DMS53 treated with DMSO at 0.1 percent for 48 hours (cell line): ENCODE data around the gene PLPPR3.

Experiments
- DNase-seq: peaks from one replicate; lab custom pipeline; 2025; ENCODE audit not compliant: unreplicated experiment; lab: John Stamatoyannopoulos, UW

PLPPR3 gene

GRCh38 chr19:797528-798414 lies 24.0 kb downstream of the PLPPR3 start:
- peak; percentile 55 for DNase-seq

- peak; percentile 96 for DNase-seq
Measured at GRCh38 chr19:796692-797527, 24.8 kb downstream of the PLPPR3 start, which contains the start of gene PTBP1. Gene PTBP1, plus strand, starts transcription at chr19:797452. Its CDS starts 46 bp downstream, at chr19:797498.

GRCh38 chr19:795691-796581 lies 25.8 kb downstream of the PLPPR3 start:
- no peak for DNase-seq

GRCh38 chr19:795073-795611 lies 26.6 kb downstream of the PLPPR3 start:
- no peak for DNase-seq

GRCh38 chr19:793806-794205 lies 27.9 kb downstream of the PLPPR3 start:
- no peak for DNase-seq

GRCh38 chr19:792306-792885 lies 29.4 kb downstream of the PLPPR3 start:
- no peak for DNase-seq

- no peak for DNase-seq
Measured at GRCh38 chr19:791567-792305, 30.0 kb downstream of the PLPPR3 start.

- DNase-seq = no peak
Measured at GRCh38 chr19:791007-791566, 30.7 kb downstream of the PLPPR3 start.

GRCh38 chr19:789701-790060 lies 32.1 kb downstream of the PLPPR3 start:
- DNase-seq = no peak

- no peak for DNase-seq
Measured at GRCh38 chr19:788983-789700, 32.6 kb downstream of the PLPPR3 start.

GRCh38 chr19:788686-788982 lies 33.1 kb downstream of the PLPPR3 start:
- no peak for DNase-seq

- DNase-seq = no peak
Measured at GRCh38 chr19:787536-787935, 34.2 kb downstream of the PLPPR3 start.

- no peak for DNase-seq
Measured at GRCh38 chr19:784541-784940, 37.2 kb downstream of the PLPPR3 start.

- no peak for DNase-seq
Measured at GRCh38 chr19:782878-783668, 38.7 kb downstream of the PLPPR3 start.

- DNase-seq = no peak
Measured at GRCh38 chr19:782185-782877, 39.4 kb downstream of the PLPPR3 start.

- no peak for DNase-seq
Measured at GRCh38 chr19:781800-782184, 40.0 kb downstream of the PLPPR3 start.

- DNase-seq = no peak
Measured at GRCh38 chr19:780935-781334, 40.8 kb downstream of the PLPPR3 start.
